Left lung (tissue), 10 donors: ENCODE results near the gene SIX3. TPM values are rescaled to one million over a fixed set of nuclear protein-coding genes. Genes with fewer than 3 reads are reported as not detected.
A peak's percentile ranks its signal among the peaks of the same experiment; 100 is the strongest.

Source experiments
- ATAC-seq: fragments of 200-7000 bp; cut with Tn5 transposase; one replicate; pipeline ENCODE4 v1.9.1; 2020; ENCODE audit warnings: moderate library complexity
- DNase-seq, 4 donors: peaks; one replicate each; pipeline ENCODE4 v3.0.0-alpha.2; 2013 to 2020
- H3K27ac ChIP-seq, 2 donors: fragments of 200-600 bp; sonication (generic) in 1 of 2; one replicate each; pipeline versions ENCODE4 v1.5.0 to v1.8.0; 2020 to 2021
- H3K27me3 ChIP-seq, 2 donors: fragments of 200-600 bp; sonication (generic) in 1 of 2; one replicate each; pipeline versions ENCODE4 v1.5.0 to v1.8.0; 2020 to 2021
- H3K36me3 ChIP-seq, 2 donors: fragments of 200-600 bp; sonication (generic) in 1 of 2; one replicate each; pipeline versions ENCODE4 v1.5.0 to v1.8.0; 2020 to 2021
- H3K4me1 ChIP-seq, 2 donors: fragments of 200-600 bp; one replicate each; pipeline ENCODE4 v1.8.0; 2021
- H3K4me3 ChIP-seq, 2 donors: fragments of 200-600 bp; sonication (generic) in 1 of 2; one replicate each; pipeline versions ENCODE4 v1.5.0 to v1.8.0; 2020 to 2021; ENCODE audit warnings: mild to moderate bottlenecking in 1 of 2
- H3K9me3 ChIP-seq, 2 donors: fragments of 200-600 bp; sonication (generic) in 1 of 2; one replicate each; pipeline versions ENCODE4 v1.5.0 to v1.8.0; 2020 to 2021
- intact Hi-C, 2 donors: fragments of 100-400 bp; cut with DNase I; formaldehyde crosslinking; loops; one replicate each; pipeline versions ENCODE4 v1.11.2 to v1.14.2; 2022
- polyA plus RNA-seq, 6 donors: library from polyadenylated mRNA; unstranded; fragments of 120-200 nt; gene quantifications; one replicate each; pipeline ENCODE4 v1.2.1, GENCODE V29; 2013; ENCODE audit not compliant: insufficient read length in 6 of 6
- total RNA-seq, 2 donors: library from RNA; stranded (reverse); fragmentation: NEBNext Ultra II Directional; extraction: Animal tissue kit (Norgen Biotek cat#: 25700); gene quantifications; one replicate each; pipeline ENCODE4 v1.2.1, GENCODE V29; 2021
- TF ChIP-seq, protein P1 (sequence below), 2 donors: fragments of 200-600 bp; sonication (generic) in 1 of 2; IDR thresholded peaks; one replicate each; pipeline versions ENCODE4 v1.5.0 to v1.8.0; 2021; ENCODE audit warnings: antibody characterized with exemption in 2 of 2
- donor health status: DM: no; HTN: yes; CAD: no.
- donor health status: DM: no; HTN: no; CAD: no.

SIX3 gene
- total and polyA plus RNA-seq, 8 donors = not detected

GRCh38 chr2:44926957-44927356 lies 14.5 kb upstream of the SIX3 start:
- Histone ChIP-seq H3K27ac (no peak overlapping the region), H3K36me3 (no peaks in the 10 kb centered on the region), H3K4me1 (peaks cover 0 to 23% of the 10 kb centered on the region in 2 donors), H3K27me3 (peaks cover 86 to 100% of the 10 kb centered on the region in 2 donors), H3K9me3 (no peaks in the 10 kb centered on the region), H3K4me3 (no peak overlapping the region)
- TF ChIP-seq, protein P1, sequence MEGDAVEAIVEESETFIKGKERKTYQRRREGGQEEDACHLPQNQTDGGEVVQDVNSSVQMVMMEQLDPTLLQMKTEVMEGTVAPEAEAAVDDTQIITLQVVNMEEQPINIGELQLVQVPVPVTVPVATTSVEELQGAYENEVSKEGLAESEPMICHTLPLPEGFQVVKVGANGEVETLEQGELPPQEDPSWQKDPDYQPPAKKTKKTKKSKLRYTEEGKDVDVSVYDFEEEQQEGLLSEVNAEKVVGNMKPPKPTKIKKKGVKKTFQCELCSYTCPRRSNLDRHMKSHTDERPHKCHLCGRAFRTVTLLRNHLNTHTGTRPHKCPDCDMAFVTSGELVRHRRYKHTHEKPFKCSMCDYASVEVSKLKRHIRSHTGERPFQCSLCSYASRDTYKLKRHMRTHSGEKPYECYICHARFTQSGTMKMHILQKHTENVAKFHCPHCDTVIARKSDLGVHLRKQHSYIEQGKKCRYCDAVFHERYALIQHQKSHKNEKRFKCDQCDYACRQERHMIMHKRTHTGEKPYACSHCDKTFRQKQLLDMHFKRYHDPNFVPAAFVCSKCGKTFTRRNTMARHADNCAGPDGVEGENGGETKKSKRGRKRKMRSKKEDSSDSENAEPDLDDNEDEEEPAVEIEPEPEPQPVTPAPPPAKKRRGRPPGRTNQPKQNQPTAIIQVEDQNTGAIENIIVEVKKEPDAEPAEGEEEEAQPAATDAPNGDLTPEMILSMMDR (IDR thresholded peaks at IDR 0.05) = no peak
- DNase-seq (no peak), ATAC-seq (no peak)
- intact Hi-C loops = no loop called here

- no peaks in the 10 kb centered on the region for H3K36me3 ChIP-seq
- peaks cover 0 to 23% of the 10 kb centered on the region in 2 donors for H3K4me1 ChIP-seq
- no peaks in the 10 kb centered on the region for H3K9me3 ChIP-seq
- TF ChIP-seq, protein P1 (IDR thresholded peaks at IDR 0.05) = no peak
- no peak overlapping the region for H3K4me3 ChIP-seq
- H3K27me3 ChIP-seq = peaks cover 90 to 100% of the 10 kb centered on the region in 2 donors
- no peak overlapping the region for H3K27ac ChIP-seq
- ATAC-seq (no peak), DNase-seq (peak in 1 of 4 donors; percentile 71)
- intact Hi-C loops = no loop called here
Observed at GRCh38 chr2:44927985-44928482, 13.5 kb upstream of the SIX3 start.

- H3K4me3 ChIP-seq = no peak overlapping the region
- no peaks in the 10 kb centered on the region for H3K36me3 ChIP-seq
- no peak overlapping the region for H3K27ac ChIP-seq
- ATAC-seq (no peak), DNase-seq (peak in 1 of 4 donors; percentile 77)
- intact Hi-C loops = no loop called here
- TF ChIP-seq, protein P1 (IDR thresholded peaks at IDR 0.05) = no peak
- H3K4me1 ChIP-seq = peaks cover 0 to 23% of the 10 kb centered on the region in 2 donors
- H3K9me3 ChIP-seq = no peaks in the 10 kb centered on the region
- peaks cover 90 to 100% of the 10 kb centered on the region in 2 donors for H3K27me3 ChIP-seq
Observed at GRCh38 chr2:44928483-44929158, 12.9 kb upstream of the SIX3 start.

DNA sequence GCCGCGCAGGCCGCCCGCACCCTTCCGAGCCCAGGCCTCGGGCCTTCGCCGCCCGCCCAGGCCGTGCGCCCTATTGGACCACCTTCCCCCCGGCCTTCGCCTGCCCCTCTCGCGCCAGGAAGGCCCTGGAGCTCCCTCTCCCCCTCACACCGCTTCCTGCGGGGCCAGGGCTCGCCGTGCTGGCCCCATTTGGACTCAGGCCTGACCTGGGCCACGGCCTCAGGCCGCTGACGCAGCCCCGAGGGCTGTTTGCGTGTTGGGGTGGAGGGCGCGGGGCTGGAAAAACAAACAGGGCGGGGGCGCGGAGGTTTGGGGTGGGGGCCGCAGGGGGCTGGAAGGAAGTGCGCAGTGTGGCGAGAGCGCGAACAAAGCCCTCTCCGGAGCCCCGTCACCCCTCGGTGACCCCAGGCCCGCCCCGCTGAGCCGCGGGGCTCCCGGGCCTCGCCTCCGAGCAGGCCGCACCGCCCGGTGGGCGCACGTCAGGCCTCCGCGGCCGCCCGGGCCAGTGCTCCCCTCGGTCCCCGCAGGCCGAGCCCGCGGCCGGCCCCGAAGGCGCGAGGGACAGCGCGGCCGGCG lies 12.3 kb upstream of the SIX3 start:
- DNase-seq = no peak
- no peak overlapping the region for H3K4me3 ChIP-seq
- H3K27me3 ChIP-seq = peaks cover 96 to 100% of the 10 kb centered on the region in 2 donors

More for the DNA sequence above, 12.3 kb upstream of the SIX3 start:
- no peak for ATAC-seq
- no peak overlapping the region for H3K27ac ChIP-seq
- no peaks in the 10 kb centered on the region for H3K36me3 ChIP-seq
- no peaks in the 10 kb centered on the region for H3K9me3 ChIP-seq
- TF ChIP-seq, protein P1 (IDR thresholded peaks at IDR 0.05) = no peak
- H3K4me1 ChIP-seq = peaks cover 0 to 23% of the 10 kb centered on the region in 2 donors
- intact Hi-C loops = no loop called here
